Activated naive CD4-positive, alpha-beta T cell treated with anti-CD3 and anti-CD28 coated beads, Interleukin-2, amount 50 U/mL, for 16 hours (primary cell): ENCODE measurements around the gene GAS2L1.

Experiments used
- DNase-seq: peaks from one replicate; pipeline ENCODE4 v3.0.0-alpha.2; 2020

GAS2L1 gene

GRCh38 chr22:29275819-29276565, 30.5 kb upstream of the GAS2L1 start:
- DNase-seq = no peak

DNA sequence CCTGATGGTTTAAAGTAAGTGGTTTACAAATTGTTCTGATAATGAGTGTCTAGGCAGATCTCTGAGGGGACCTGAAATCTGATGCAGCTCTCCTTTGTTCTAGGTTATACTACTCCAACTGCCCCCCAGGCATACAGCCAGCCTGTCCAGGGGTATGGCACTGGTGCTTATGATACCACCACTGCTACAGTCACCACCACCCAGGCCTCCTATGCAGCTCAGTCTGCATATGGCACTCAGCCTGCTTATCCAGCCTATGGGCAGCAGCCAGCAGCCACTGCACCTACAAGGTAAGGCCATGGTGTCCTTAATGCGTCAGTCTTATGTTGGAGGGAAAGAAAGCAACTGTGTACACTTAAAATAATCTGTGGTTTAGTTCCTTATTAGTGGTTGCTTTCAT, 28.5 kb upstream of the GAS2L1 start:
- no peak for DNase-seq

DNA sequence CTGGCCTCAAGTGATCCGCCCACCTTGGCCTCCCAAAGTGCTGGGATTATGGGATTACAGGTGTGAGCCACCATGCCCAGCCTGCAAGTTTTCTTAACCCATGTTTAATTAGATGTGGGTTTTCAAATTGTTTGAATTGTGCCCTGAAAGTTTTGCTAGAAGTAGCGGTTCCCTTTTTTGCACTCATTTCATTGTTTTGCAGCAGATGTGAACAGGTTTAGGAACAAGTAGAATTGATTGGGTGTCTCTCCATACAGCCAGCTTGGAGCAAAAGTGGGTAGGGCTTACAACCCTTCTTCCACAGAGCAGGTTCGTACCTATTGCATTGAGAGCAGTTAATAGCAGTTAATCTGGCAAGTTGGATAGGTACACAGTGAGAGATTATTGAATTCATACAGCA, 22.3 kb upstream of the GAS2L1 start:
- DNase-seq = no peak

DNA sequence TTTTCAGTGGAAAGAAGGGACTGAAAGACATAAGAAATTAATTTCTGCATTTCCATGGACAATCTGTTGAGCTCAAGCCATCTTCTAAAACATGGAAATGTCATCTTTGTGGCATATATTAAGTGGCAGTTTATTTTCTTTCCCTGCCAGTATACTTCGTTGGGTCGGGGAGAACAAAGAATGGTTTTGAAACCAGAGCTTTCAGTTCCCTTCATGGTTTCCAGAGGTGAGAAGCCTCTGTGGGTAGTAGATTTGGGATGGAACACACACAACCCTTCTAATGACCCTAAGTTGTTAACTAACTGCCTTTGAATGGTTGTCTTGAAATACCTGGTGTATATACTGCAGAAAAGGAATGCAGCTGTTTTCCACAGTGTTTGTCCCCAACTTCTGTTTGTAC, 17.6 kb upstream of the GAS2L1 start:
- no peak for DNase-seq

DNA sequence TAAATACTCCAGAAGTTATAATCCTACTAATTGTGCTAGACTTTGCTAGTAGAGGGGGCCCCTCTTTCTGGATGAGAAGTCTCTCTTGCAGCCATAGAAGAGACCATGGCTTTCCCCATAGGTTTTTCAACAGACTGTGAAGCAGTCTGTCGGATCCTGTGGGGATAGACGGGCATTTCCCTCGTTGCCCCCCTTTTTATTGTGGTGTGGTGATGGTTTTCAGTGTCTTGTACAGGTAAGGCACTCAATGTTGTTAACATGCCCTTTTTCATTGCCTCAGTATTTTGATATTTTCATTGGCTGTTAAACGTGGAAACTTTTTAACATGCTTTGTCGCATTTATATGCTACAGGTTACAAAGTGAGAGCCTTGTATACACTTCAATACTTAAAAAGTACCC, 16.4 kb upstream of the GAS2L1 start:
- DNase-seq = no peak

DNA sequence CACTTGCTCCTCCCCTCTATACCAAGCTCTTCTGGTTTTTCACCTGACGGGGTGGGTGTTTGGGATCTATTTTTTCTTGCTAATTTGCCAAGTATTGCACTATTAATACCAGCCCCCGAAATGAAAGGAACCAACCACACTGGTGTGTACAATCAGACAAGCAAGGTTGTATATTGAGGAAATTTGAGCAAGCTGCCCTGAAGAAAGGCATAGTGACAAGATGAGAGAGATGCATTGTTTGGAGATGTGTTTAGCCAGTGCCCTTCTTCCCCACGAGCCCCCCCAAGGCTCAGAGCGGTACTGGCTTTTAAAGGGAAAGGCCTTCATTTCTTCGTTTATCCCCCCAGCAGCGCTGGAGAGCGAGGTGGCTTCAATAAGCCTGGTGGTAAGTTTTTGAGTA, 15.2 kb upstream of the GAS2L1 start:
- DNase-seq = no peak

GRCh38 chr22:29292379-29292778, 14.1 kb upstream of the GAS2L1 start:
- no peak for DNase-seq

DNA sequence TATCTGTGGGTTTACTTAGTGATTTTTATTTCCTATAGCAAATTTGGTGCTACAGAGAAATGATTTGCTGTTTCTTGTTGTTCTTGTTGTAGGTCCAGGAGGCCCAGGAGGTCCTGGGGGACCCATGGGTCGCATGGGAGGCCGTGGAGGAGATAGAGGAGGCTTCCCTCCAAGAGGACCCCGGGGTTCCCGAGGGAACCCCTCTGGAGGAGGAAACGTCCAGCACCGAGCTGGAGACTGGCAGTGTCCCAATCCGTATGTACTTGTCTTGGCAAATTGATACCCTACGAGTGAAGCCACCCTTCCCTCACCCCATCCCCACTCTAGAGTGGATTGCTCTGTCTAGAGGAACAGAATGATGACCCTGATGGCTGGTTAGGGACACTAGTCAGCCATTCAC, 7.8 kb upstream of the GAS2L1 start:
- no peak for DNase-seq

- no peak for DNase-seq
Measured at GRCh38 chr22:29299136-29299900, 7.1 kb upstream of the GAS2L1 start.

GRCh38 chr22:29300467-29300806, 6.0 kb upstream of the GAS2L1 start:
- DNase-seq = no peak

DNA sequence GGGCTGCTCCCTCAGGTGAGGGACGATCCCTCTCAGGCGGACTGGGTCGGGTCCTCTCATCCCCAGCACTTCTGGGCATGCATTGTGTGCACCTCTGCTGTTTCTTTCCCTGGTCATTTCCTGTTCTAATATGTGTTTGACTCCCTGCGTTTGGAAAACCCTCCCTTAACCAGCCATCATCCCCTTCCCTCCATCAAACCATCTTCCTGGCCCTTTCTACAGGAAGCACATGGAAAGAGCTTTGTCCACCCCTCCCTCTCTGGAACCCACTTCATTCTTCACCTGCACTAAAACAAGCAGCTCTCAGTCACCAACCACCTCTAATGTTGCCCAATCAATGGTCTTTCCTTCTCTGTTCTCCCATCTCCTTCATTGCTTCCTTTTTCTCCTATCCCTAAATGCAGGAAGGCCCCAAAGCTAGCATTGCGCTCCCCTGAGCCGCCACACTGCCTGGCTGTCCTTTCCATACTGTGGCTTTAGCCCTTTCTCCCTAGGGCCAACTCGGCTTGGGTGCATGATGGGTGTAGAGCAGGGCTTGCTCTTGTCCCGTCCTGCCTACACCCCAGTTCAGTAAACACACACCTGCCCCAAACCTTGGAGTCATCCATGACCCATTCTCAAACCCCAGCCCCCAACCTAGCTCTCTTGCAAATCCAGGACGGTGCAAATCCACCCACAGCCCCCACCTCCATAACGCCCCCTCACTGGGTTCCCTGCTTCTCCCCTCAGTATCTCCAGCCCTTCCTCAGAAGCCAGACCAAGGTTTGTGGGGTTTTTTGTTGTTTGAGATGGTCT, 5.4 kb upstream of the GAS2L1 start:
- DNase-seq = no peak

- no peak for DNase-seq
Measured at GRCh38 chr22:29301716-29302401, 4.6 kb upstream of the GAS2L1 start.

- DNase-seq = no peak
Measured at GRCh38 chr22:29302402-29302680, 4.1 kb upstream of the GAS2L1 start.

DNA sequence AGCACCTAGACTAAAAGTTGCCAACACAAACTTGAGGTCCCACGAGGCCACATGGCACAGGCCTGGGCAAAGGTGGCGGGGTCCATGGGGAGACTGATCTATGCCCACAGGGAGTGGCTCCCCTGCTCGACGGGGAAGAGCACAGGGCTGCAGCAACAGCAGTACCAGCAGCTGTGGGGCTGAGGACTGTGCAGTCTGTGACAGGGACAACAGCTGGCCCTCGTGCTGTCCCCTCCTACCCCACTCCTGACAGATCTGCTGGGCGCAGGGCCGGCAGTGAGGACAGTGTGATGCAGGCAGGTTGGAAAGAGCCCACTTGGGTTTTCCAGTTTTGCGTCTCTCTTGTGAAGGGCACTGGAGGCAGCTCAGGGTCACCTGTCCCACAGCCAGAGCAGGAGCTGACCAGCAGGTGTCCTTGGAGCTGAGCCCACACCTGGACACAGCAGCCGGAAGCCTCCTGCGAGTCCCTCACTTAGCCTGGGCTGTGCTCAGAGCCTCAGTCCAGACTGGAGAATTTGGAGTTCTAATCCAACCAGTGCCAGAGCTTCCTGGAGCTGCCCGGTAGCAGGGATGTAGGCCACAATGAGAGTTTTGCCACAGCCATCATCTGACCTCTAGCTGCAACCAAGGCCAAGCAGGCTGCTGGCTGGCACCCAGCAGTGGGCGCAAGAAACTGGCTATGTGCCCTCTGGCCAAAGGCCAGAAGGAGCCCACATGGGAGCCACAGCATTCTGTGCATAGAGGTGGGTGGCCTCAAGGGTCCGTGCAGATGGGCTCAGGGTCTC, 3.6 kb upstream of the GAS2L1 start:
- no peak for DNase-seq

DNA sequence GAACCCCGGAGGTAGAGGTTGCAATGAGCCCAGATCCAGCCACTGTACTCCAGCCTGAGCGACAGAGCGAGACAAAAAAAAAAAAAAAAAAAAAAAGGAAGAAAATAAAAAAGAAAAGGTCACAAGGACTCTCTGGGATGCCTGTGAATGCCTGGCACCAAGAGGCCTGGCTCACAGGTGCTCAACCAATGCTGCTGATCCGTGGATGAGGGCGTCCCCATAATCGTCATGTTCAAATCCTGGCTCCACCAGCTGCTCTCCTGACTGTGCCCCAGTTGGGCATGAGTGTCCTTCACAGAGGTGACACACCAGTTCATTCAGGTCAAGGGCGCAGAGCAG, 645 bp upstream of the GAS2L1 start:
- DNase-seq = no peak

DNA sequence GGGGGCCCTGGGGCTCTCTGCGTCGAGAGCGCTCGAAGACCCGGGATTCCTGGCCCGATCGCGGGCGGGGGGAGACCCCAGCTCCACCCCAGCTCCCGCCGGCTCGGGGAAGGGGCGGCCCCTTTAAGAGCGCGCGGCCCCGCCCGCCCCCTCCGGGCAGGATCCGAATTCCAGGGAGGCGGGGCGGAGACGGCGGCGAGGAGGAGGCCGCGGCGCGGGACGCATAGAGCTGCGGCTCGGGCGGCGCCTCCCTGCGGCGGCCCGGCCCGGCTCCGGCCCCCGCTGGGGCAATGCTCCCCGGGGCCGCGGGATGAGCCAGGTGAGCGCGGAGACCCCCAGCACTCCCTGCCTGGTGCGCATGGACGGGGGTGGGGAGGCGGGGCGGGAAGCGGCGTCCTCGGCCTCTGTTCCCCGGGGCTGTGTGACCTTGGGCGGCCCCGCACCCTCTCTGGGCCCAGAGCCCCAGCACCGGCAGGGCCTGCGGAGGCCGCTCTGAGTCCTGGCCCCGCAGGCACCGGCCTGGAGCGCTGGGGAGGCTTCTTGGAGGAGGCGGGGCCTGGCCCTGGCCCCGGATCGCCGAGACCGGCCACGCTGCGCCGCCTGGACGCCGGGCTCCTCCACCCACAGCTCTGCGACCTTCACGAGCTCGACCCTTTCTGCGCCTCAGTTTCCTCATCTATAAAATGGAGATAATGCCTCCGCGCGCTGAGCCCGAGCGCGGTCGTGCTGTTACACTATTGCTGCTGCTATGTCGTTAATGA, 565 bp downstream of the GAS2L1 start:
- no peak for DNase-seq

GRCh38 chr22:29307596-29308147, 1.2 kb downstream of the GAS2L1 start:
- no peak for DNase-seq

DNA sequence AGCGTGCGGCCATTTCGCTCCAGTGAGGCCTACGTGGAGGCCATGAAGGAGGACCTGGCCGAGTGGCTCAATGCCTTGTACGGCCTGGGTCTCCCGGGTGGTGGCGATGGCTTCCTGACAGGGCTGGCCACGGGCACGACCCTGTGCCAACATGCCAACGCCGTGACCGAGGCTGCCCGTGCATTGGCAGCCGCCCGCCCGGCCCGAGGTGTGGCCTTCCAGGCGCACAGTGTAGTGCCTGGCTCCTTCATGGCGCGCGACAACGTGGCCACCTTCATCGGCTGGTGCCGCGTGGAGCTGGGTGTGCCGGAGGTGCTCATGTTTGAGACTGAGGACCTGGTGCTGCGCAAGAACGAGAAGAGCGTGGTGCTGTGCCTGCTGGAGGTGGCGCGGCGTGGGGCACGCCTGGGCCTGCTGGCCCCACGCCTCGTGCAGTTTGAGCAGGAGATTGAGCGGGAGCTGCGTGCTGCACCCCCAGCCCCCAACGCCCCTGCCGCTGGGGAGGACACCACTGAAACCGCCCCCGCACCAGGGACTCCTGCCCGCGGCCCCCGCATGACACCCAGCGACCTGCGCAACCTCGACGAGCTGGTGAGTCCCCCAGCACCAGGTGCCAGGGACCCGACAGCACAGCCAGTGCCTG, 1.8 kb downstream of the GAS2L1 start:
- no peak for DNase-seq

DNA sequence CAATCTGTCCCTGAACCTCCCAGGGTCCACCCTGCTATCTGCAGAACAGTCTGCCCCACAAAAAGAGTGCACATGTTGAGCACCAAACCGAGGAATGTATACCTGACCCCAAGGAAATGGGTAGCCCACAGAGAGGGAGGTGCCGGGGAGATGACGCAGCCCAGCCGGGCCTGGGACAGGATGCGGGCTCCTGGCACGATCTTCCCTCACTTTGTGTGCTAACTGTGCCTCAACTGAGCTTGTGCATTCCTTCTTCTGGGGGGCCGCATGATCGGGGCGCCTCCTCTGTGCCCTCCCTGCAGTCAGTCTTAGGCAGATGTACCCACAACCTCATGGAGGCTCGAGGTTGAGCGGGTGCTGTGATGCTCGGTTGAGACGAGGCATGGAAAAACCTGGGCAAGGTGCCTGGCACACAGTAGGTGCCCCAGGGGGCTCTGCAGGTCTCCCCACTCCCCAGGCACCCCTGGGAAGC, 2.4 kb downstream of the GAS2L1 start:
- DNase-seq = no peak

GRCh38 chr22:29309332-29310064, 3.0 kb downstream of the GAS2L1 start:
- DNase-seq = no peak
